GM04504 (cell line): ENCODE results near the gene KCNJ1.

ENCODE experiments used
- DNase-seq: peaks from one replicate; pipeline ENCODE4 v3.0.0-alpha.2; 2012; ENCODE audit warnings: low read depth

The KCNJ1 gene

GRCh38 chr11:128867277-128867676, at the start of gene KCNJ1:
TSS of gene KCNJ1 (minus strand) at chr11:128867296. CDS start at chr11:128840243, 27,053 bp downstream.
- no peak for DNase-seq

GRCh38 chr11:128916681-128917080, 49.6 kb upstream of the KCNJ1 start:
- DNase-seq = no peak

GRCh38 chr11:128916037-128916572, 49.0 kb upstream of the KCNJ1 start:
- no peak for DNase-seq

DNA sequence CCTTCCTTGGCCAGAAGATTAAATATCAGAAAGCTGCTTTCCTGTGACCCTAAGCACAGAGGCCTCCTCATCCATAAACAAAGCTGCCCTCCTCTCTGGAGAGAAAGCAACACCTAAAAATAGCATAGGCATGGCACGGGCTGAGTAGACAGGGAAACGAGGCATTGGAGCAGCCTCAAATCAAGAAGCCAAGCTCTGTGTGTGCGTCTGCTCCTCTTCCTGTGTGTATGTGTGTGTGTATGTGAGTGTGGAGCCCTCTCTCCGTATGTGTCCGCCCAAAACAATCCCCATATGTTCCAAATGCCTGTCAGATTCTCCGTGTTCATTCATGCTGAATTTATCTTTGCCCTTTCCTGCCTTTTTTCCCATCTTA, 48.0 kb upstream of the KCNJ1 start:
- DNase-seq = no peak

GRCh38 chr11:128914216-128915148, 47.4 kb upstream of the KCNJ1 start:
- DNase-seq = no peak

GRCh38 chr11:128913806-128914205, 46.7 kb upstream of the KCNJ1 start:
- DNase-seq = no peak

DNA sequence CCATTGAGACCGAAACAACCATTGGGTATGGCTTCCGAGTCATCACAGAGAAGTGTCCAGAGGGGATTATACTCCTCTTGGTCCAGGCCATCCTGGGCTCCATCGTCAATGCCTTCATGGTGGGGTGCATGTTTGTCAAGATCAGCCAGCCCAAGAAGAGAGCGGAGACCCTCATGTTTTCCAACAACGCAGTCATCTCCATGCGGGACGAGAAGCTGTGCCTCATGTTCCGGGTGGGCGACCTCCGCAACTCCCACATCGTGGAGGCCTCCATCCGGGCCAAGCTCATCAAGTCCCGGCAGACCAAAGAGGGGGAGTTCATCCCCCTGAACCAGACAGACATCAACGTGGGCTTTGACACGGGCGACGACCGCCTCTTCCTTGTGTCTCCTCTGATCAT, 44.6 kb upstream of the KCNJ1 start:
- DNase-seq = no peak

DNA sequence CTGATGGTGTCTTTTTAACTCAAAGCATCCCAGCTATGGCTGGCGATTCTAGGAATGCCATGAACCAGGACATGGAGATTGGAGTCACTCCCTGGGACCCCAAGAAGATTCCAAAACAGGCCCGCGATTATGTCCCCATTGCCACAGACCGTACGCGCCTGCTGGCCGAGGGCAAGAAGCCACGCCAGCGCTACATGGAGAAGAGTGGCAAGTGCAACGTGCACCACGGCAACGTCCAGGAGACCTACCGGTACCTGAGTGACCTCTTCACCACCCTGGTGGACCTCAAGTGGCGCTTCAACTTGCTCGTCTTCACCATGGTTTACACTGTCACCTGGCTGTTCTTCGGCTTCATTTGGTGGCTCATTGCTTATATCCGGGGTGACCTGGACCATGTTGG, 44.1 kb upstream of the KCNJ1 start:
- DNase-seq = no peak

DNA sequence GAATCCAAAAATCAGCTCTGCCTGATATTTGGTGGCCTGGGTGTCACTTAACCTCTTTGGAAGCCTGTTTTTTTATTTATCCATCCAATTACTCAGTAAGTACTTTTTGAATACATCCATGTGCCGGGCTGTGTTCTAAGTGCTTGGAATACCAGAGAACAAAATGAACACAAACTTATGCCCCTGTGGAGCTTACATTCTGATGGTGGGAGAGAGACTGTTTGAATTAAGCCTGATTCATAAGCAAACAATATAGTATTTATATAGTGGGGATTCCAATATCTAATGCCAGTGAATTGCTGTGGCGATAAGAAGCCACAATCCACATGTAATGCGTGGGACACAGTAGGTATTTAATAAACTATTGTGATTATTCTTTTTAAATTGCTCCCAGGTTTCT, 43.5 kb upstream of the KCNJ1 start:
- DNase-seq = no peak

DNA sequence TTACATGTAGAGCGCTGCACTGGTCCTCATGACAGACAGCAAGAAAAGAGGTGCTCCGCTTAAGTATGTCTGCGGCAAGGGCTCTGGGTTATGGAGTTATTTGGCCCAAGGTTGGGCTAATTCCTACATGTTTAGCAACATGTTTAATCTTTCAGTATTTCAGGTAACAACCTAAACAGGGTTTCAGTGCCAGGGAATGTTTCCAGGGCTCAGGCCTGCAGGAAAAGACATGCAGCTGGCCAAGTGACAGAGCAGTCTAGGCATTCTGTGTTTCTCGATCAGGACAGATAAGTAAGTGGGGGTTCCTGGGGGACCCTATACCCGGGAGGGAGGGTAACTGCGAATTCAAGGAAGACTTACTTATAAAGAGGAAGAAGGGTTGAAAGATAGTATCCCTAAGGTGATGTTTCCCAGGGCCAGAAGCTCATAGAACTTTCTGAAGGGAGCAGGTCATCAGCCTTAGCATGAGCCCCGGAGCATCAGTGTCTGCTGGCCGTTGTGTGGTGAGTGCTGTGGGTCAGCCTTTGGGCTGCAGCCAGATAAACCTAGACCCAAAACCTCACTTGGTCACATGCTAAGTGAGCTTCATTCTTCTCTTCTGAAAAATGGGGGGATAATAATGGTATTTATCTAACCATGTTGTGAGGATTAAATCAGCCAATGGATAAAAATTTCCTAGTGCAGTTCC, 42.5 kb upstream of the KCNJ1 start:
- DNase-seq = no peak

- DNase-seq = peak; percentile 40
Observed at GRCh38 chr11:128908391-128909246, 41.5 kb upstream of the KCNJ1 start.

GRCh38 chr11:128907585-128907984, 40.5 kb upstream of the KCNJ1 start:
- DNase-seq = no peak

GRCh38 chr11:128906185-128907050, 39.3 kb upstream of the KCNJ1 start:
- no peak for DNase-seq

DNA sequence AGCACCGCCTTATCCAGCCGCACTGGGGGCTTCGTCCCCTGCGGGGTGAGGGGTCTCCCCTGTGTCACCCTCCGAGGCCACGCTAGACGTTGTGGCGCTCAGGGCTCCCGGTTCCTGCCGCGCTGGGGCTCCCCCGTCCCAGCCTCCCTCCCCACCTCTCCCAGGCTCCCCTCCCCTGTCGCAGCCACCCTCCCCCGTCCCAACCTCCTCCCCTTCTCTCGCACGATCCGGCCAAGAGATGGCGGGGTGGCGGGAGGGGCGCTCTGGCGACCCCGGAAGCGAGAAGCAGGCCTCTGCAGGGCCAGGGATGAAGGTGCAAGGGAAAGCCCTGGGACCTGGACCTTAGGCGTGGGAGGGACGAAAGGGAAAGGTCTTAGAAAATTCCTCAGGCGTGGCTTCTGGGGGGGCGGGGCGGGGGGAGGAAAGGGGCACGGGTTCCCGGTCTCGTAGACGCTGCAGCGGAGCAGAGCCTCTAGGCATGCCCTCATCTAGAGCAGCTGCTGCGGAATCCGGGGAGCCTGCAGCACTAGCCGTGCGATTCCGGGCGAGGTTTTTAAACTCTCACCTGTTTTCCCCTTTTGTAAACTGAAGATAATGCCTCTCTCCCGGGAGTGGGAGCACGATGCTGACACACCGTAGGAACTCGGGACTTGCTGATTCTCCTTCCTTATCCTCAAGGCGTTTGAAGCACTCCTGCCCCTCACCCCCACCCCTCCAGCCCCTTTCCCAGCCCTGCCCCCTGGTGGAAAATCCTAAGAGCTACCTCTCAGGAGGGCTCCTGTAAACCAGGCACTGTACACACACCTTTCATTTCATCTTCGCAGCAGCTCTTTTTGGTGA, 38.5 kb upstream of the KCNJ1 start:
- no peak for DNase-seq

- DNase-seq = no peak
Observed at GRCh38 chr11:128904656-128905344, 37.7 kb upstream of the KCNJ1 start.

DNA sequence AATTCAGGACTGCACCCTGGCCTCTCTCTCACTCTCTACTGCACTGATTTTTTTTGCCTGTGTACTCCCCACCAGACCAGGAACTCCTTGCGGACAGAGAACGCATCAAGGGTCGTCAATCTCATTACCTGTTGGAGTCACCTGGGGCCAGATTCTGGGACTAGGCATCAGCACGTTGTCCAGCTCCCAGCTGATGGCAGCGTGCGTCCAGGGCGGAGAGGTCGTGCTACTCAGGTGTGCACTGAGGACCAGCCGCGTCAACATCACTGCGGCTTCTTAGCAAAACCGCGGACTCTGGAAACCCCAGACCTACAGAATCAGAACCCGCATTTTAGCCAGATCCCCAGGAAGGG, 37.2 kb upstream of the KCNJ1 start:
- DNase-seq = no peak

GRCh38 chr11:128903248-128904061, 36.4 kb upstream of the KCNJ1 start:
- DNase-seq = no peak

DNA sequence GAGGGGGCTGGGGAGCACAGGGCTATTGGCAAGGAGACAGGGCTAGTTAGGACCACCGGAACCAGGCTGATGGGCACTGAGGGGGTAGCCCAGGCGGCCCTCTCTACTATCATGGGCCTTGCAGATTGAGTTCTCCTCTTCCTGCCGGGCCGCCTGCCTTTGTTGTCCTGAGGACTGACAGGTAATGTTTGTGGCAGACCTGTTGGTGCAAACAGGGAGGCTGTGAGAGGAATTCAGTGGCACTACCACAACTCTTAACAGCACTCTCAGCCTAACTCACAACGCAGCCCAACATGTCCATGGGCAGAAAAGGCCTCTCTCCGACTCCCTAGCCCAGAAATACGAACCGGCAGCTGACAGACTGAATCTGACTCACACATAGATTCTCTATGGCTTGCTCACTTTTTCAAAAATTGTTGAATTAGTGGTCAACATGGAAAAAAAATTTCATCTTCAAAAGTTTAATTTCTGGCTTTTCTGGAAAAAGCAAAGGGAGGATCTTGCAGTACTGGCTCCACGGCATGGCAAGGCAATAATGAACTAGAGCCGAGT, 35.5 kb upstream of the KCNJ1 start:
- no peak for DNase-seq
